ENCODE data around the gene VPS33A.
"Not testable (repeated sequence)": the region's sequence is repeated elsewhere in the genome, so short reads cannot be mapped to it uniquely, and the experiment has no call there.

The VPS33A gene

DNA sequence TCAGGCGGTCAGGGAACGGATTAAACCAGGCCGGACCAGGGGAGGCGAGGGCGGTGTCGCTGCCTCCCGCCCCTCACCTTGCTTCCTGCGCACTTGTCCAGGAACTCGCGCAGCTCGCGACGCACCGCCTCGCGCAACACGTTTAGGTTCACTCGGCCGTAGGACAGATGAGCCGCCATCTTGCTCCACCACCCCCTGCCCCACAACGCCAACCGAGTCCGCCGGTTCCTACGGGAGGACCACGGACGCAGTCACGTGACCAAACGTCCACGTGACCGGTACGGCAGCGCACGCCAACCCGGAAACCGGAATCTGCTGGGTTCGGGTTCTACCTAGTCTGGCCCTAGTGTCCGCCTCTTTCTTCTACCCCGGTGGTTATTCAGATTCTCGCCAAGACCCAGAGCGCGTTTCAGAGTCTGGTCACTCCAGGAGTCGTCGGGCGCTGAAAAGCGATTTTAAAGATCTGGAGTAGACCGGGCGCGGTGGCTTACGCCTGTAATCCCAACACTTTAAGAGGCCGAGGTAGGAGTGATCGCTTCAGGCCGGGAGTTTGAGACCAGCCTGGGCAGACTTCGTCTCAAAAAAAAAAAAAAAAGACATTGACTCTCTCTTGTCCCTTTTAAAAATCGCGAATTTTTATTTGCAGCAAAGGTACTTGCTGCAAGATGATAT lies at the start of gene VPS33A:
VPS33A (minus strand) TSS at position 265 of the 672 bp plus-strand sequence; CDS start at position 179, 86 bp downstream.
- peak; percentile 71 for DNase-seq

DNA sequence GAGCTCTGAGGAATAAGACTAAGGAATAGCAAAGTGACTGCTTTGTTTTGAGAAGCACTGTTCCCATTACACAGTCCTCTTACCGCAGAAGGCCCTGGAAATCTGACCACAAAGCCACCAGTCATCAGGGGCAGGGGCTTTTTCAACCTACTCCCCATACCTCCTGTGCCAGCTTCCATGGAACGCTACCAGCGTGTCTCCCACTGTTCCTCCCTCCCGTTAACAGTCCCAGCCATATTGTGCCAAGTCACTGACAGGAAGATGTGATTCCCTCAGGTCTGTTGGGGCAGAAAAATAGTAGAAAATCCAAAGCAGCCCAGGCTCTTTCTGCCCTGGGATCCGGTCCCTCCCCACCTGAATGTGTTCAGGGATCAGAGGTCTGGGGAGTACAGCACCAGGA lies 46.6 kb upstream of the VPS33A start:
- no peak for DNase-seq

- DNase-seq = no peak
These were observed 45.4 kb upstream of the VPS33A start for GRCh38 chr12:122311696-122312095.

GRCh38 chr12:122310626-122311333 lies 44.5 kb upstream of the VPS33A start:
- no peak for DNase-seq

DNA sequence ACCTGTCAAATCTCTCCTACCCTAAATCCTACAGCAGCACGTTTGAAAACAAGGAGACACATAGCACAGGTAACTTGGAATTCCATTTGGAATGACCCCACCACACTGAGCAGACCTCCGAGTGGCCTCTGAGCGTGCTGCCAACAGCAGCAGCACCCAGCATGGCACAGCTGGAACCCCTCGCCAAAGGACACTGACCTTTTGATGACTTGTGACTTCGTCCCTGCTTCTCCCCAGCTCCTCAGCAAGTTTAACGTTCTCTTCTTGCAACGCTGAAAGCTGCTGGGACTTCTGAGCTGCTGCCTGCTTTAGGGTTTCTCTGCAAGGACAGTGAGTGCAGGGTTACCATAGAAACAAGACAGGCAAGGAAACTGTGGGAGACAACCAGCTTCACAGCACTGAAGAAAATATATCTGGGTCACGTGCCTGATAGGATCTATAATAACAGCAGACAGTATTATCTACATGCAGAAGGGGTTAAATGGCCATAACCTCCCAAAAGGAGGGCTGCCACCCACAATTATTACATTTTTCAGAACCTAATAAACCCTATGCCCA lies 43.3 kb upstream of the VPS33A start:
- no peak for DNase-seq

- DNase-seq = no peak
These were observed 42.5 kb upstream of the VPS33A start for GRCh38 chr12:122308811-122309210.

GRCh38 chr12:122306407-122306806 lies 40.1 kb upstream of the VPS33A start:
- DNase-seq = no peak

GRCh38 chr12:122304924-122305323 lies 38.6 kb upstream of the VPS33A start:
- DNase-seq = no peak

- no peak for DNase-seq
These were observed 36.8 kb upstream of the VPS33A start for GRCh38 chr12:122303068-122303467.

DNA sequence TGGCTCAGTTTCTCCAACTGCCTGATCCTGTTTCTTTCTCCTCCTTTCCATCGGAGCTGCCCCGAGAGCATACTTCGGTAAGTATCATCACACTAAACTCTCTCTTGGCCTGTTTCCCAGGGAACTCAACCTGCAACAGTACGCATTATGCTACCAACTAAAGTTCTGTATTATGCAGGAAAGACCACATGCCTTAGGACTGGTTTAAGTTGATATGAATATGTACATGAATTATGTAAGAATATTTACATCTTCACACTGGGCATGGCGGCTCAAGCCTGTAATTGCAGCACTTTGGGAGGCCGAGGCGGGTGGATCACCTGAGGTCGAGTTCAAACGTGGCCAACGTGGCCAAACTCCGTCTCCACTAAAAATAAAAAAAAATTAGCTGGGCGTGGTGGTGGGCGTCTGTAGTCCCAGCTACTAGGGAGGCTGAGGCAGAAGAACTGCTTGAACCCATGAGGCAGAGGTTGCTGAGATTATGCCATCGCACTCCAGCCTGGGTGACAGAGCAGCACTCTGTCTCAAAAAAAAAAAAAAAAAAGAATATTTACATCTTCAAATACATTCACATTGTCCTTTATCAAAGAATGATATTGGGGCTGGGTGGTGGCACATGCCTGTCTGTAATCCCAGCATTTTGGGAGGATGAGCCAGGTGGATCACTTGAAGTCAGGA lies 31.9 kb upstream of the VPS33A start:
- DNase-seq = no peak

GRCh38 chr12:122297494-122297893 lies 31.2 kb upstream of the VPS33A start:
- no peak for DNase-seq

- DNase-seq = no peak
These were observed 29.6 kb upstream of the VPS33A start for GRCh38 chr12:122295877-122296276.

DNA sequence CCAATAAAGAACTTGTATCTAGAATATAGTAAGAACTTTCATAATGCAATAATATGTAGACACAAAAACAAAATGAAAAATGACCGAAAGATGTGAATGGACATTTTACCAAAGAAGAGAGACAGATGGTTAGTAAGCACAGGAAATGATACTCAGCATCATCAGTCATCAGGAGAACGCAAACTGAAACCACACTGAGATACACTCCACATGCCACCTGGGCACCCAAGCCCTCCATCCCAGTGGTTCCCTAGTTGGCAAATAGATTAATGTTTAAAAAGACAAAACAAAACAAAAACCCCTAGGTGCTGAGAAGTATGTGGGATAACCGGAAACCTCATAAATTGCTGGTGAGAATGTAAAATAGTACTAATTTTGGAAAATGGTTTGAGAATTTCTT lies 26.8 kb upstream of the VPS33A start:
- no peak for DNase-seq

DNA sequence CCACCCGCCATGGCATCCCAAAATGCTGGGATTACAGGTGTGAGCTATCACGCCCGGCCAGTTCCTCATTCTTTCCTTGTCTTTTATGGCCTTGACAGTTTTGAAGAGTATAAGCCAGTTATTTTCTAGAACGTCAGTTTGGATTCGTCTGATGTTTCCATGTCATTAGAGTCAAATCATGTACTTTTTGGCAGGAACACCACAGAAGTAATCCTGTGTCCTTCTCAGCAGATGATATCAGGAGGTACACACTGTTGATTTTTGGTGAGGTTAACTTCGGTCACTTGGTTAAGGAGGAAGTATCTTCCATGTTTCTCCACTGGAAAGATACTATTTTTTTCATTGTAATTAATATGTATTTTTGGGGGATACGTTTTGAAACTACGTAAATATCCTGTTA lies 25.1 kb upstream of the VPS33A start:
- no peak for DNase-seq

DNA sequence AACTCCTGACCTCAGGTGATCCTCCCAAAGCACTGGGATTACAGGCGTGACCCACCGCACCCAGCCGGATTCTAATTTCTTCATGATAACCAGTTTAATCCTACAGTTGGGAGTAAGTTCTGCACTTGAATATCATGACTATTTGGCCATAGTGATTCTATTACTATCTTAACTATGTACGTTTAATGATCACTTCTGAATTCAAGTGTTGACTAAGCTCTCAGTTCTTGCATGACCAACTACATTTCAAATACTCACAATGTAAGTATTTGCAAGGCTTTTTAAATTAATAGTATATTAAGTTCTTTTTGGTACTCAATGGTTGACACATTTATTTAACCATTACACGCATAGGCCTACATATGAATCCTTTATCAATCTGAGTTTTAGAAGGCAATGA lies 17.4 kb upstream of the VPS33A start:
- DNase-seq = no peak

DNA sequence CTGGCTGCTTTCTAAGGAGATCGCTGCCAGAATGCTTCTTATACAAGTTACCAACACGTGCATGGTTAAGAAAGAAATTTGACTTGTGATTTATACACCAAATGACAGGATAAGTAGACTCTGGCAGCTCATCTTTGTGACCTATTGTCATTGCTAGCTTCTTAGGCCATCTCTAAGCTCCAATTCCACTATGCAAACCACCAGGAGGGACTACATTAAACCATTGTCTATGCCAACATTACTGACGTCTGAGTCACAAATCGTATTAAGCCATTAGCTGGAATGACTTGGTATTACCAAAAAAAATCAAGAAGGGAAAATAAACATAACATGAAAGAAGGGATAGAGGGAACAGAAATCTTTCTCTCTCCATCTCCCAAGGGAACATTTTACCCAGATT lies 15.8 kb upstream of the VPS33A start:
- no peak for DNase-seq

GRCh38 chr12:122276242-122276641 lies 9.9 kb upstream of the VPS33A start:
- DNase-seq = peak; percentile 77

- no peak for DNase-seq
These were observed 9.2 kb upstream of the VPS33A start for GRCh38 chr12:122275459-122275858.

GRCh38 chr12:122265886-122266229 lies 436 bp downstream of the VPS33A start:
- no peak for DNase-seq

- DNase-seq = no peak
These were observed 818 bp downstream of the VPS33A start for GRCh38 chr12:122265476-122265875.

DNA sequence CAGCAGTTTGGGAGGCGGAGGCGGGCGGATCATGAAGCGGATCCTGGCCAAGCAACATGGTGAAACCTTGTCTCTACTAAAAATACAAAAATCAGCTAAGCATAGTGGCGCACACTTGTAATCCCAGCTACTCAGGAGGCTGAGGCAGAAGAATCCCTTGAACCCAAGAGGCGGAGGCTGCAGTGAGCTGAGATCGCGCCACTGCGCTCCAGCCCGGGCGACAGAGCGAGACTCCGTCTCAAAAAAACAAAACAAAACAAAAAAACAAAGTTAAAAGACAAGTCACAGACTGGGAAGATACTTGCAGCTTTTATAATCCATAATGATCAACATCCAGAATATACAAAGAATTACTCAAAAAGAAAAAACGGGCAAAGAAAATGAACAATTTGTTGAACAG lies 5.6 kb downstream of the VPS33A start:
- DNase-seq = not testable (repeated sequence)

DNA sequence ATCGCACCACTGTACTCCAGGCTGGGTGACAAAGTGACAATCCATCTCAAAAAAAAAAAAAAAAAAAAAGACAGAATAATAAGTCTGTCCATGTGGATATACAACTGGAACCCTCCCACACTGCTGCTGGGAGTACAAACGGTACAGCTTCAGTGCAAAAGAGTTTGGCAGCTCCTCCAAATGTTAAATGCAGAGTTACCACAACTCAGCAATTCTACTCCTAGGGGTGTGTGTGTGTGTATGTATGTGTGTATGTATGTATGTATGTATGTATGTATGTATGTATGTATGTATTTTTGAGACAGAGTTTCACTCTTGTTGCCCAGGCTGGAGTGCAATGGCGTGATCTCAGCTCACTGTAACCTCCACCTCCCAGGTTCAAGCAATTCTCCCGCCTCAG lies 7.4 kb downstream of the VPS33A start:
- DNase-seq = not testable (repeated sequence)

DNA sequence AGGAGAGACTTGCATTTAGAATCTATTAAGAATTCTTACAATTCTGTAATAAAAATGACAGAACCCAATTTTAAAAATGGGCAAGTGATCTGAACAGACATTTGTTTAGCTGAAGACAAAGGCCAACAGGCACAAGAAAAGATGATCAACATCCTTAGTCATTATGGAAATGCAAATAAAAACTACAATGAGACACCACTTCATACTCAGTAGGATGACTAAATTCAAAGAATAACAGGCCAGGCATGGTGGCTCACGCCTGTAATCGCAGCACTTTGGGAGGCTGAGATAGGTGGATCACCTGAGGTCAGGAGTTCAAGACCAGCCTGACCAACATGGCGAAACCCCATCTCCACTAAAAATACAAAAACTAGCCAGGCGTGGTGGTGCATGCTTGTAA lies 7.8 kb downstream of the VPS33A start:
- DNase-seq = not testable (repeated sequence)

DNA sequence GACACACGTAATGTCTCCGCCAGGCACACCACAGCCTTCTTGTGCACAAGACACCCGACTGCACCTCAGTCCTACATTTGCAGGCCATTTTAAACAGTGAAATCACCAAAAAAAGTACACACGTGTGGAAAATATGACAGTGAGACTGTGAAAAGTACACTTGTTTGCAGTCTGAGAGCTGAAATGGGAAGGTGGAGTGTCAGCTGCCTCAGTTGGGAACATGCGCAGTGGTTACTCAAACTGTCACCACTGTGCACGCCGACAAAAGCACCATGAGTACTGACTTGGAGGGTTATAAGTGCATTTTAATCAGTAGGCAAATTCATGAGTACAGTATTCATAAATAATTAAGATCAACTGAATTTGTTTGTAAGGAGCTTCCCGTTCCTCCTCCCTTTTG lies 15.8 kb downstream of the VPS33A start:
- no peak for DNase-seq
